ENCODE measurements around the gene HTR2B. TPM values are rescaled to one million over a fixed set of nuclear protein-coding genes. Genes with fewer than 3 reads are reported as not detected.

The HTR2B gene
- total and polyA plus RNA-seq, 2 donors (not counting 1 experiment from before 2014, with no cell fraction given), result 12.6 to 92.5 TPM

- peaks cover 5% of the 10 kb centered on the region for H3K36me3 ChIP-seq (ENCODE audit: control insufficient read depth, insufficient read depth, low read length)
- TF ChIP-seq EZH2 (IDR thresholded peaks at IDR 0.05; ENCODE audit: low read length, missing control alignments), result no peak
- TF ChIP-seq, protein P1, sequence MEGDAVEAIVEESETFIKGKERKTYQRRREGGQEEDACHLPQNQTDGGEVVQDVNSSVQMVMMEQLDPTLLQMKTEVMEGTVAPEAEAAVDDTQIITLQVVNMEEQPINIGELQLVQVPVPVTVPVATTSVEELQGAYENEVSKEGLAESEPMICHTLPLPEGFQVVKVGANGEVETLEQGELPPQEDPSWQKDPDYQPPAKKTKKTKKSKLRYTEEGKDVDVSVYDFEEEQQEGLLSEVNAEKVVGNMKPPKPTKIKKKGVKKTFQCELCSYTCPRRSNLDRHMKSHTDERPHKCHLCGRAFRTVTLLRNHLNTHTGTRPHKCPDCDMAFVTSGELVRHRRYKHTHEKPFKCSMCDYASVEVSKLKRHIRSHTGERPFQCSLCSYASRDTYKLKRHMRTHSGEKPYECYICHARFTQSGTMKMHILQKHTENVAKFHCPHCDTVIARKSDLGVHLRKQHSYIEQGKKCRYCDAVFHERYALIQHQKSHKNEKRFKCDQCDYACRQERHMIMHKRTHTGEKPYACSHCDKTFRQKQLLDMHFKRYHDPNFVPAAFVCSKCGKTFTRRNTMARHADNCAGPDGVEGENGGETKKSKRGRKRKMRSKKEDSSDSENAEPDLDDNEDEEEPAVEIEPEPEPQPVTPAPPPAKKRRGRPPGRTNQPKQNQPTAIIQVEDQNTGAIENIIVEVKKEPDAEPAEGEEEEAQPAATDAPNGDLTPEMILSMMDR (conservative IDR thresholded peaks at IDR 0.05 in 1 of 2, IDR thresholded peaks at IDR 0.05 in 1 of 2; ENCODE audit: low read depth in 1 of 2, low read length in 2 of 2), result no peak
- H3K9ac ChIP-seq (ENCODE audit: insufficient read depth, low read length), result no peak overlapping the region
- H3K27me3 ChIP-seq (ENCODE audit: control insufficient read depth, insufficient read depth, low read length), result no peaks in the 10 kb centered on the region
- no peaks in the 10 kb centered on the region for H3K4me1 ChIP-seq (ENCODE audit: control insufficient read depth, extremely low read depth, insufficient read depth, low read length)
- H2AFZ ChIP-seq (ENCODE audit: low read length), result no peak overlapping the region
- H3K9me3 ChIP-seq (ENCODE audit: control insufficient read depth, insufficient read depth, low read depth, low read length), result no peaks in the 10 kb centered on the region
- H4K20me1 ChIP-seq (ENCODE audit: control insufficient read depth, extremely low read depth, insufficient read depth, low read length), result no peaks in the 10 kb centered on the region
- H3K27ac ChIP-seq (ENCODE audit: insufficient read depth, low read length), result no peak overlapping the region
- no peak for DNase-seq (ENCODE audit: low read depth in 2 of 2)
- H3K4me2 ChIP-seq (ENCODE audit: extremely low read depth, insufficient read depth, low read length), result no peak overlapping the region
- no peaks in the 10 kb centered on the region for H3K79me2 ChIP-seq (ENCODE audit: control insufficient read depth, insufficient read depth, low read length)
- no peak overlapping the region for H3K4me3 ChIP-seq (replicated peaks in 1 of 4; ENCODE audit: control extremely low read depth in 1 of 4, insufficient read depth in 1 of 4, low read depth in 3 of 4, low read length in 4 of 4)
Measured at GRCh38 chr2:231088754-231089153, 36.1 kb downstream of the HTR2B start.

DNA sequence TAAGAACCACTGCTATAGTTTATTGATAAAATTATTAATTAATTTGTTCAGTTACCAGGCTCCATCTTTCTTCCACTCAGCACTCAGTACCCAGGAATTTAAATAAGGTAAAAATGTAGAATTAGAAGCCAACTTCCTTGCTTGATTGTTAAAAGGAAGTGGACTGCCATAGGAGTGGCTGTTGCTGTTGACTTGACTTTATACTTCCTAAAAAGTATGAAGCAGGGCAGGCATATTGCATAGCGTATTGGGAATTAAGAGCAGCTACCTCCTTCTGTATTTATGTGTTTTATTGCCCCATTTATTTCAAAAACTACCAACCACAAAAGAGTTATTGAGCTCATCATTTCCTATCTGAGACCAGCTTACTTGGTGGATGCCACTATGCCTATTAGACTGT lies 40.3 kb downstream of the HTR2B start:
- H2AFZ ChIP-seq (ENCODE audit: low read length), result no peak overlapping the region
- no peak for TF ChIP-seq EZH2 (IDR thresholded peaks at IDR 0.05; ENCODE audit: low read length, missing control alignments)
- TF ChIP-seq, protein P1 (conservative IDR thresholded peaks at IDR 0.05 in 1 of 2, IDR thresholded peaks at IDR 0.05 in 1 of 2; ENCODE audit: low read depth in 1 of 2, low read length in 2 of 2), result no peak
- peaks cover 5% of the 10 kb centered on the region for H3K36me3 ChIP-seq (ENCODE audit: control insufficient read depth, insufficient read depth, low read length)
- DNase-seq (ENCODE audit: low read depth in 2 of 2), result no peak
- no peak overlapping the region for H3K27ac ChIP-seq (ENCODE audit: insufficient read depth, low read length)
- no peaks in the 10 kb centered on the region for H3K9me3 ChIP-seq (ENCODE audit: control insufficient read depth, insufficient read depth, low read depth, low read length)
- no peaks in the 10 kb centered on the region for H4K20me1 ChIP-seq (ENCODE audit: control insufficient read depth, extremely low read depth, insufficient read depth, low read length)
- H3K4me1 ChIP-seq (ENCODE audit: control insufficient read depth, extremely low read depth, insufficient read depth, low read length), result no peaks in the 10 kb centered on the region
- no peaks in the 10 kb centered on the region for H3K27me3 ChIP-seq (ENCODE audit: control insufficient read depth, insufficient read depth, low read length)
- H3K9ac ChIP-seq (ENCODE audit: insufficient read depth, low read length), result no peak overlapping the region
- no peaks in the 10 kb centered on the region for H3K79me2 ChIP-seq (ENCODE audit: control insufficient read depth, insufficient read depth, low read length)
- H3K4me3 ChIP-seq (replicated peaks in 1 of 4; ENCODE audit: control extremely low read depth in 1 of 4, insufficient read depth in 1 of 4, low read depth in 3 of 4, low read length in 4 of 4), result no peak overlapping the region
- no peak overlapping the region for H3K4me2 ChIP-seq (ENCODE audit: extremely low read depth, insufficient read depth, low read length)

DNA sequence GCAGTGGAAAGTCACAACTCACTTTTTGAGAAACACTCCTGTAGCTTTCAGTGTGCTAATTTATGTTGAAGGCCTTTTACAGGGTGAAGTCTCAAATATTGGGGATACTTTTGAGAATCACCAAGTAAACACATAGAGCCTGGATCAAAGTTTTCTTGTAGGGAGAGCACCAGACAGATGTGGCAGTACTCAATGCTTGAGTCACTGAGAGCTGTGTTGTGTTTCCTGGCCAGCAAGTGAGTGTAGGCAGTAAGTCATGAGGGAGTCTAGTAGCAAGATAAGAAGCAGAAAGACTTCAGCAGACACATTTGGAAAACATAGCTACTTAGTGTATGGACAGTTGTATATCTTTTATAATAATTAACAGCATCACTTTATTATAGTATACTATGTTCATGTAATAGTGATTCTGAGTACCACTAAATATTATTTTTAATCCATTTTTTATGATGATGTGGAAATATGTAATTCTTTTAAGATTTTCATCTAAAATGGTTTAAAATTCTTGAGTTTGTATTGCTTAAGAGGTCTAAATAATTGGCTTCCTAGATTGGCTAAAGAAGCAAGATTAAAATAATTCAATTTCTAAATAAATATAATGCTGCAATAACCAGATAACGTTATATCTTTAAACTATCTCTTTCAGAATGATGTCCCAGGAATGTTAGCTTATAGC lies 55.3 kb downstream of the HTR2B start:
- Histone ChIP-seq H3K4me1 (ENCODE audit: control insufficient read depth, extremely low read depth, insufficient read depth, low read length) (no peaks in the 10 kb centered on the region), H3K9me3 (ENCODE audit: control insufficient read depth, insufficient read depth, low read depth, low read length) (no peaks in the 10 kb centered on the region), H3K9ac (ENCODE audit: insufficient read depth, low read length) (no peak overlapping the region), H2AFZ (ENCODE audit: low read length) (no peak overlapping the region), H3K79me2 (ENCODE audit: control insufficient read depth, insufficient read depth, low read length) (no peaks in the 10 kb centered on the region), H3K27ac (ENCODE audit: insufficient read depth, low read length) (no peak overlapping the region), H3K27me3 (ENCODE audit: control insufficient read depth, insufficient read depth, low read length) (no peaks in the 10 kb centered on the region), H3K4me3 (replicated peaks in 1 of 4; ENCODE audit: control extremely low read depth in 1 of 4, insufficient read depth in 1 of 4, low read depth in 3 of 4, low read length in 4 of 4) (no peak overlapping the region), H3K4me2 (ENCODE audit: extremely low read depth, insufficient read depth, low read length) (no peak overlapping the region), H3K36me3 (ENCODE audit: control insufficient read depth, insufficient read depth, low read length) (peaks cover 3% of the 10 kb centered on the region), H4K20me1 (ENCODE audit: control insufficient read depth, extremely low read depth, insufficient read depth, low read length) (no peaks in the 10 kb centered on the region)
- no peak for TF ChIP-seq EZH2 (IDR thresholded peaks at IDR 0.05; ENCODE audit: low read length, missing control alignments)
- TF ChIP-seq, protein P1 (conservative IDR thresholded peaks at IDR 0.05 in 1 of 2, IDR thresholded peaks at IDR 0.05 in 1 of 2; ENCODE audit: low read depth in 1 of 2, low read length in 2 of 2), result no peak
- DNase-seq (ENCODE audit: low read depth in 2 of 2), result peak; percentile 19 to 80

Data from fibroblast of lung (primary cell).